Measurements from ENCODE around the gene SPRY4. TPM values are rescaled to one million over a fixed set of nuclear protein-coding genes. Genes with fewer than 3 reads are reported as not detected.

Gene SPRY4
- total and polyA plus RNA-seq, 2 of the 8 experiments (the other 6 are each of a cell fraction or from before 2014, with no cell fraction given) = 59.1 to 113 TPM

GRCh38 chr5:142307146-142307890 lies 17.5 kb downstream of the SPRY4 start:
- no peak overlapping the region for H3K14ac ChIP-seq (ENCODE audit: insufficient read length)
- H3K56ac ChIP-seq (replicated peaks; ENCODE audit: insufficient read length, low read depth, low read length) = no peak overlapping the region
- no peaks in the 10 kb centered on the region for H3K9me3 ChIP-seq (ENCODE audit: insufficient read depth in 2 of 2, low read depth in 1 of 2, low read length in 1 of 2)
- no peak overlapping the region for H3K23ac ChIP-seq (ENCODE audit: insufficient read length)
- no peak overlapping the region for H2BK15ac ChIP-seq (ENCODE audit: low read length)
- no peak overlapping the region for H4K91ac ChIP-seq (replicated peaks; ENCODE audit: insufficient read length, low read length)
- no peak overlapping the region for H3K9ac ChIP-seq (replicated peaks in 1 of 4; ENCODE audit: extremely low read depth in 1 of 4, low read depth in 3 of 4, low read length in 3 of 4)
- H2AK5ac ChIP-seq (ENCODE audit: low read depth, low read length) = no peak overlapping the region
- 88% methylated on average over 7 of the region's 7 CpGs; no CpG with 5 or more reads in 1 of the 2 experiments for WGBS, 2 experiments (ENCODE audit: extremely low coverage in 1 of 2, insufficient coverage in 1 of 2, insufficient read length in 1 of 2, insufficient replicate concordance in 2 of 2, low coverage in 1 of 2, low lambda C conversion rate in 2 of 2, missing lambda C conversion rate in 1 of 2)
- no peak overlapping the region for H4K8ac ChIP-seq (ENCODE audit: extremely low read depth, insufficient read depth, low read length)
- FAIRE-seq (no peak), DNase-seq (ENCODE audit: low read depth in 1 of 2, low spot score in 2 of 2) (no peak)
- H3K79me2 ChIP-seq (ENCODE audit: control insufficient read depth in 1 of 2, insufficient read depth in 2 of 2, low read length in 2 of 2) = peaks cover 0 to 88% of the 10 kb centered on the region in 2 experiments; a peak in 3 of 4 replicates
- H4K20me1 ChIP-seq (replicated peaks in 1 of 2; ENCODE audit: control insufficient read depth in 1 of 2, insufficient read depth in 2 of 2, low read length in 2 of 2) = peaks cover 8 to 16% of the 10 kb centered on the region in 2 experiments
- no peak overlapping the region for H3K18ac ChIP-seq (ENCODE audit: extremely low read depth, low read length)
- H3K4me2 ChIP-seq (ENCODE audit: insufficient read depth in 1 of 2, low read depth in 2 of 2, low read length in 2 of 2) = no peak overlapping the region
- H2BK5ac ChIP-seq (ENCODE audit: low read depth, low read length) = no peak overlapping the region
- H3K36me3 ChIP-seq (ENCODE audit: control insufficient read depth in 2 of 4, insufficient read depth in 4 of 4, low read length in 3 of 4) = peaks cover 12 to 30% (median 19%) of the 10 kb centered on the region in 4 experiments
- no peaks in the 10 kb centered on the region; the same call in 1 of the 2 replicates for H3K23me2 ChIP-seq (ENCODE audit: low read depth, low read length)
- no peak overlapping the region for H2BK20ac ChIP-seq (ENCODE audit: low read length)
- ChIA-PET CTCF (ENCODE audit: partially characterized antibody) (interaction anchor here (0.6 to 1.2 kb wide), 5 partner anchors 11 to 303 kb away, joined by 3 to 4 read pairs (median 4); no protein-coding TSS in a partner anchor), POLR2A (ENCODE audit: partially characterized antibody) (interaction anchor here (0.6 to 1.9 kb wide), 7 partner anchors 9 to 213 kb away, joined by 3 to 6 read pairs (median 3); no protein-coding TSS in a partner anchor)
- no peak overlapping the region for H3K27ac ChIP-seq (ENCODE audit: low read depth, low read length)
- H3K4me3 ChIP-seq (ENCODE audit: extremely low read depth in 1 of 4, insufficient read depth in 2 of 4, low read depth in 3 of 4, low read length in 4 of 4) = no peak overlapping the region
- no peak overlapping the region for H2BK120ac ChIP-seq (replicated peaks; ENCODE audit: low read depth, low read length)
- no peak overlapping the region for H2BK12ac ChIP-seq (ENCODE audit: low read depth, low read length)
- H3K4me1 ChIP-seq (replicated peaks in 1 of 4; ENCODE audit: control insufficient read depth in 3 of 4, insufficient read depth in 4 of 4, low read length in 3 of 4) = peaks cover 0 to 12% (median 4%) of the 10 kb centered on the region in 4 experiments; a peak in 5 of 7 replicates
- H2AFZ ChIP-seq (ENCODE audit: low read length) = no peak overlapping the region
- H4K5ac ChIP-seq (ENCODE audit: insufficient read length, low read depth, low read length) = no peak overlapping the region
- H3K4ac ChIP-seq (replicated peaks; ENCODE audit: insufficient read length, low read depth, low read length) = no peak overlapping the region
- TF ChIP-seq HDAC2 (IDR thresholded peaks at IDR 0.05; ENCODE audit: borderline replicate concordance in 1 of 2, low read depth in 2 of 2, low read length in 2 of 2) (no peak), SIN3A (conservative IDR thresholded peaks at IDR 0.05 in 1 of 2, IDR thresholded peaks at IDR 0.05 in 1 of 2; ENCODE audit: low read depth in 1 of 2, low read length in 2 of 2) (no peak), POLR2A (IDR thresholded peaks at IDR 0.05; ENCODE audit: control extremely low read depth in 1 of 2, low read depth in 2 of 2, low read length in 2 of 2) (peak in 1 of 2 experiments; percentile 39; a peak in 1 of 3 replicates), BCL11A (IDR thresholded peaks at IDR 0.05; ENCODE audit: low read depth in 2 of 2, low read length in 2 of 2) (no peak), BRCA1 (IDR thresholded peaks at IDR 0.05; ENCODE audit: low read depth, low read length) (no peak), NANOG (IDR thresholded peaks at IDR 0.05; ENCODE audit: insufficient read depth, low read depth, low read length, poor library complexity, severe bottlenecking) (no peak), CHD2 (IDR thresholded peaks at IDR 0.05; ENCODE audit: low read length) (no peak), POLR2AphosphoS5 (IDR thresholded peaks at IDR 0.05; ENCODE audit: low read depth, low read length) (peak; percentile 35; the same call in 1 of the 2 replicates), GTF2F1 (IDR thresholded peaks at IDR 0.05; ENCODE audit: borderline replicate concordance, low read depth, low read length) (no peak)
- H3K27me3 ChIP-seq (replicated peaks in 1 of 4; ENCODE audit: control insufficient read depth in 3 of 4, extremely low read depth in 1 of 4, insufficient read depth in 3 of 4, low read length in 3 of 4) = no peaks in the 10 kb centered on the region
- H3K79me1 ChIP-seq (ENCODE audit: low read depth, low read length) = peaks cover 21% of the 10 kb centered on the region

Data from H1 (cell line).